NCI-H2107 treated with DMSO at 0.1 percent for 48 hours (cell line): ENCODE measurements around the gene KRT20.
"Not testable (repeated sequence)": the region's sequence is repeated elsewhere in the genome, so short reads cannot be mapped to it uniquely, and the experiment has no call there.

Experiments
- DNase-seq: peaks from one replicate; lab custom pipeline; 2025; ENCODE audit not compliant: unreplicated experiment; lab: John Stamatoyannopoulos, UW

Gene KRT20

DNA sequence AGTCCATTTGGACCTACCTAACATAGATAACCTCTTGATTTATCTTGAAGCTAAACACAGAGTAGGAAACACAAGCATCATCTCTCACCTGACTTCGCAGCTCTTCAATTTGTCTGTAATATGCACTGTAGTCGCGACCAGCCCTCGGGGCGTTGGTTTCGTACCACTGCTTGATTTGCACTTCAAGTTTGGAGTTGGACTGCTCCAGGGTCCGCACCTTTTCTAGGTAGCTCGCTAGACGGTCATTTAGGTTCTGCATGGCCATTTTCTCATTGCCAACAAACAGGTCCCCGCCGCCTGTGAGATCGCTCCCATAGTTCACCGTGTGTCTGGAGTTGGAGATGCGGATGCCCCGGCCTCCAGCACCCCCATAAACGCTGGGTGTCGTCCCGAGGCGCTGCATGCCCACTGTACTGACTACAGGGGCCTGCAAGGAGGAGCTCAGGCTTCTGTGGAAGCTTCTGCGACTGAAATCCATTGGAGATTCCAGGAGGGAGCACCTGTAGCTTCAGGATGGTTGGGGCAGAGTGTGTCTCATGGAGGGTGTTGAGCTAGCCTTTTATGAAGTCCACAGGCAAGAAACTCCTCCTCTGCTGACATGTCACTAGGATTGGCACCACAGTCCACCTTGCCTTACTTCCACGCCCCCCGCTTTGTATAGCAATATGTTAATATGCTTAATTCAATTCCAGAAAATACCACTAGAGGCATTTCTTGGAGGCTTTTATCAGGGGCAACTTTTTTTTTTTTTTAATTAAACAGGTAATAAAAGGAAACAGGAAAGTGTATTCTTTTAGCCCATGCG, at the start of gene KRT20:
Gene KRT20, minus strand, starts transcription at position 535 of the 805 bp plus-strand sequence. Its CDS starts 57 bp downstream, at position 478.
- DNase-seq, result no peak

DNA sequence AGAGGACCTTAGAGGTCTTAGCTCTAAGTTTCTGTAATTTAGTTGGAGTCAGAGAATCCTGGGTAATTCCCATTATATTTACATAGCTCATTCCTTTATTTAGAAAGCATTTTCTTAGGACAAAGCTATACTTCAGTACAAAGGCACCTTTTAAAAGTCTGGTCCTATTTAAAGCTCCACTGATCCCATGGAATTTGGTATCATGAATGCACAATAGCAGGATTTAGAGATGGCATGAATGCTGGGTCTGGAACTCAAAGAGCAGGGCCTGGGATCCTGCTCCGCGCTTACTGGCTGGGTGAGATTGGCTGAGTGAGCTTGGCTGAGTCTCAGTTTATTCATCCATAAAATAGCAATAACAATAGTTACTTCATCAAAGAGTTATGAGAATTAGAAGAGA, 47.6 kb upstream of the KRT20 start:
- no peak for DNase-seq

GRCh38 chr17:40931311-40931710, 46.3 kb upstream of the KRT20 start:
- no peak for DNase-seq

DNA sequence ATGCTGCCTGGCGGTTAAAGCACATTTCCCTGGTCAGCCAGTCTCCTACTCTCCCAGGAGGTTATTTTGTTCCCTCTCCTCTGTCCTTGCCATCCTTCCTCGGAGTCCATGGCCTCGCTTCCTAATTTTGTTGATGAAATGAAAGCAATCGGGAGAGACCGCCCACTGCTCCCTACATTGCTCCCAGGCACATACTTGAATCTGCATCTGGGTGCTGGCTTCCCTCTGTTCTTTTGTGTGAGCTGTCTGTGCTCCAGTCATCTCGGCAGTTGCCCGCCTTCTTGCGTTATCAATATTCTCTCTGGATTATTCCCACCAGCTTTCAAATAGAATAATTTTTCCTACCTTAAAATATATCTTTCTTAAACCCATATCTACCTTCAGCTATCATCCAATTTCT, 41.3 kb upstream of the KRT20 start:
- no peak for DNase-seq

- no peak for DNase-seq
Measured at GRCh38 chr17:40922239-40922638, 37.2 kb upstream of the KRT20 start.

- DNase-seq, result no peak
Measured at GRCh38 chr17:40921026-40921425, 36.0 kb upstream of the KRT20 start.

- not testable (repeated sequence) for DNase-seq
Measured at GRCh38 chr17:40917116-40917515, 32.1 kb upstream of the KRT20 start.

DNA sequence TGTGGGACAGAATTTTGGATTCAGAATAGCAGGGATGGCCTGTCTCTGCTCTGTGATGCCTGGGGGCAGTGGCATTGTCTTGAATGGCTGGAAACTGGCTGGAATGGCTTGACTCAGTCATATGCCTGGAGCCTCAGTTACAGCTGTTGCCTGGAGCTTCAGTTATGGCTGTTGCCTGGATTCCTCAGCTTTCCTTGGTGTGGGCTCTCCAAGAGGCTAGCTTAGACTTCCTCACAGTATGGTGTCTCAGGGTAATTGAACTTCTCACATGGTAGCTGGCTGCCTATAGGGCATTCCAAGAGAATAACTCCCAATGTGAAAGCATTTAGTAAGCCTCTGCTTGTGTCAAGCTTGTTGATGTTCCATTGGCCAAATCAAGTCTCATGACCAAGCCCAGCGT, 31.3 kb upstream of the KRT20 start:
- no peak for DNase-seq

DNA sequence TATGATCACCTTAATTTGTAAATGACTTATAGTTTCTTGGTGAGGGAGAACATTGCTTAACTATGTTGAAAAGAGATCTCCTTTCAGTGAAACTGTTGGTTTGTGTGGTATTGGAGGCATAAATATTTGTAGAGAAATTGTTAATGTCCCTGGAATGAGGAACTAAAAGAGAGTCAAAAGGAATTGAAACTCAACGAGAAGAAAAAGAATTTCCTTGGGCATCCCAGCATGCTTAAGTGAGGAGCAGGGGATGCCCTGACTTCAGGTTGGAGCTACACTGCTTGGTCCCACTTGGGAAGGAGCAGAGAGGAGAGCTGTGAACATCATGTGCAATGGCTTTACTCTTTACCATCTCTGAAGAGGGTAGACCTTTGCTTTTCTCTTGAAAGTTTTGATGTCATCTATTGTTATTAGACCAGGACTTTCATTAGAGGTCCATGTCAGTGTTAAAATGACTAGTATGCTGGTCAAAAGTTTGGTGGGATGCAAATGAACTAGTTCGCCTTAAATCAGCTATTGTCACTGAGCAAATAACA, 30.7 kb upstream of the KRT20 start:
- DNase-seq, result no peak

DNA sequence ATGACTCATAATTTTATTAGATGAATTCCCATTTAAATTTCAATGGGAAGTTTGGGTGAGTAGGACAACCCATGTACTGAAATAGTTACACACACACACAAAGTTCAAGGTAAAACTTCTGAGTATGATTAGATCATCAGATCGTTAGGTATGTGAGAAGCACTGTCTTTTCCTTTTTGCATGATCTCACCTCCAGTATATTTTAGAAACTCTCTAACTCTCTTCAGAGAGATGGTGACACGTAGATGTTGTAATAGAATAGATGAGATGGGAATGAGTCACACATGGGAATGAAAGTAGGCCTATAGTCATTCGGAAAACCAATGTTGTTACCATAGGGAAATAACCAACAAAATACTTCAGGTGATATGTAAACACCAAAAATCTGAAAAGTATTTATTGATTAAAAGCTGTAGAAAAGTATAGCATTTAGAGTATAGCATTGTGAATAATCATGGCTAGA, 30.2 kb upstream of the KRT20 start:
- DNase-seq, result no peak

DNA sequence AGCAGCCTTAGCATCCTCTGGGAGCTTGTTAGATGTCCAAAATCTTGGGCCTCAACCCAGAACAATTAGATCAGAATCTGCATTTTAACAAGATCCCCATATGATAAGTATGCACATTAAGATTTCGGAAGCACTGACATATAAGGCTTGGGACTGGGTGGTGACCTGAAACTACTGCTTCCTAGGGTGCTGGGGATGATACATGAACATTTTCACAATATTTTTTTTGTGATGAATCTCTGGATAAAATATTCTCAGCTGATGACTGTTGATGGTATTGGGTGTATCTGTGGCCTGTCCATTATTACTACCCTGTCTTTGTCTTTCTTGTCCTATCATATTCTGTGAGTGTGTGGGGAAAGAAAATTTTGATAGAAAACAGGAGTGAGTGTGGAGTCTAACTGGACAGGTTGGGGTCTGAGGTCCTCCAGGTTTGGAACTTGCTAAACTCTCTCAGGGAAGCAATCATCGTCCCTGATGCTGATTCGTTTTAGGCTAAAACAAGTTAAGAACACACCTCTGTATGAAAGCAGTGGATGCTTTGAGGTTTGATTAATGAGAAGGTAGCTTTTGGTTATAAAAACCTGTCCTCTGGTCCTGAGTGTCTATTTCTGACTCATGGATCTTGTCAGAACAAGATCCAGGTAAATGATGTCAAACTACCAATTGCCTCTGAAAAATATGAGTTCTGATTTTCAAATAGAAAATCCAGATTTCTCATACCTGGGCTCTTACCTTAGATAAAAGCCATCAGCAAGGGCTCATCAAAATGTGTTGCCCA, 29.2 kb upstream of the KRT20 start:
- no peak for DNase-seq

GRCh38 chr17:40912486-40913210, 27.6 kb upstream of the KRT20 start:
- DNase-seq, result no peak

DNA sequence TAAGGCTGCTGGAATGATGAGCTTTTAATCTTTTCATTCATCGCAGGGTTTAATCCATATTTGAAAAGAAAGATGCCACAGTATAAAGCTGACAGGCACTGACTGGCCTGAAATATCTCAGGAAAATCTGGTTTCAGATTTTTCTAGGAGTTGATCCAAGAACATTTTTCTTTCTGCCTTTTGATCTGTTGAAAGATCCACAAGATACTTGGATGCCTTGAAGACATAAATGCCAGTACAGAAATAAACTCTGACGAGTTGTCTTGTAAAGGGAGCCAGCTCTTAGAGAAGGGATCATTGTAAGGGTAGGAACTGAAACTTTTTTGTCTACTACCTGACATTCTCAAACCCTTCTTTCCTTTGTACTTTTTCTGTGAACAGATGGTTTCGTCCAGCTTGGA, 25.4 kb upstream of the KRT20 start:
- DNase-seq, result no peak

GRCh38 chr17:40909755-40910154, 24.7 kb upstream of the KRT20 start:
- no peak for DNase-seq

- peak; percentile 88 for DNase-seq
Measured at GRCh38 chr17:40909351-40909750, 24.3 kb upstream of the KRT20 start.

DNA sequence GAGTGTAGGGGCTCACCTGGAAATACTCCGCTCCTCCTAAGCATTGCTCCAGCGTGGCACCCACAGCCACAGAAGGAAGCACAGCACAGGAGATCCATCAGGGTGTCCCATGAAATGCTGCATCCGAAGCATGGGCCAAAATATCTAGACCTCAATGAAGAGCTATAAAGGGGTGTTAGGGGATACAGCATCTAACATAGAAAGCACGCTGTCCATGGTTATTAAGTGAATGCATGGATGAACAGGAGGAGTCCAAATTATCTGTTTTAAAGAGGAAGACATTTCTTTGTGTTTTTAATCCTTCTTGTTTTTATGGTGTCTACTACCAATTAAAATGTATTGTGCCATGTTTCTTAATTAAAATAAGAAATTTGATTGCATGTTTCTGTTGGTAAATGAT, 21.6 kb upstream of the KRT20 start:
- DNase-seq, result no peak

- no peak for DNase-seq
Measured at GRCh38 chr17:40905370-40905769, 20.3 kb upstream of the KRT20 start.

DNA sequence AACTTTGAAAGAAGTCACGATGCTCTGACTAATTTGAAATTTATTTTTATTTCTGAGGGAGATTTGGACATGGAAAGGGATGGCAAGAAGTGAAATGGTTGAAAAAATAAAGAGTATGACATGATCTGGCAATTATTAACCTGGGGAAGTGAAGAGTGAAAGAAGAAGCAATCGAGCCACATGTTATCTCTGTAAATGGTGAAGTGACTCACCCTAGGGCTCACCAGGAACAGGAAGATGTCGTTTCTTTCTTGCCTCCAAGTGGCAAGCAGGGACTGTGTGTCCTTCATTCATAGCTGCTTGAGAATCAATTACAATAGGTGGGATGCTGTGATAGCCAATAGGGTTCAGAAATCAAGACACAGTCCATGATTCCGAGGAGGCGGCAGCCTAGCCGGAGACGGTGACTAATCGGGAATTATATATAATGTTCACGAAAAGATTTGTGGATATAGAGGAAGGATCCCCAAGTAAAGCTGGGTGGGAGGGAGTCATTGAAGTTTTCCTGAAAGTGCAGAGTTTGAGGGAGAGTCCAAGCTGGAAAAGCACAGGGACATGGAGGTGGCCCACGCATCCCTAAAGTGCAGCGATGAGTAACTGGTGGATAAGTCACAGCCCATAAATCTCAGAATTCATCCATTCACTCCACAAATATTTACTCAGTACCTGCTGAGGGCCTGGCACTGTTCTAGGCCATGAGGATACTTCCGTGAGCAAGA, 18.2 kb upstream of the KRT20 start:
- DNase-seq, result no peak

GRCh38 chr17:40902498-40902897, 17.5 kb upstream of the KRT20 start:
- DNase-seq, result no peak

DNA sequence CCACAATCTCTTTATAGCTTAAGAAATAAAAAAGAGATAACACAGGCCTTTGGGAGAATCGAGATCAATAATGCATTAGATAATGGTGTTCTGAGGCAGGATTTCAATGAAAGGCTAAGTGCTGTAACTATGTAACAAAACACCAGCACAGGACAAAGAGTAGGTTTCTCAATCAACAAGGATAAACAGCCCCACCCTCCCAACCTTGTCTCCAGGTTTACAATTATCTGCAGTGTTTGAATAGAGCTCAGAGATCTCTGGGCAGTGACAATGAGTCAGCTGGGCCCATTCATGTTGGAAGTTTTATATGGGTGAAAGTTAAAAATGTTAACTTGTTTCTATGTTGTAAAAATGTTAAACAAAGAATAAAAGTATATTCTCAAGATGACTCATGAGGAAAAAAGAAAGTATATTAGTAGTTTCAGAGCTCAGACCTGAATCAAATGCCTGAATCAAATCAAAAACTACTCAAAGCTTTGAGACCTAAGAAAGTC, 17.0 kb upstream of the KRT20 start:
- peak; percentile 92 for DNase-seq
